ENCODE results near the gene RGS4.

The RGS4 gene

DNA sequence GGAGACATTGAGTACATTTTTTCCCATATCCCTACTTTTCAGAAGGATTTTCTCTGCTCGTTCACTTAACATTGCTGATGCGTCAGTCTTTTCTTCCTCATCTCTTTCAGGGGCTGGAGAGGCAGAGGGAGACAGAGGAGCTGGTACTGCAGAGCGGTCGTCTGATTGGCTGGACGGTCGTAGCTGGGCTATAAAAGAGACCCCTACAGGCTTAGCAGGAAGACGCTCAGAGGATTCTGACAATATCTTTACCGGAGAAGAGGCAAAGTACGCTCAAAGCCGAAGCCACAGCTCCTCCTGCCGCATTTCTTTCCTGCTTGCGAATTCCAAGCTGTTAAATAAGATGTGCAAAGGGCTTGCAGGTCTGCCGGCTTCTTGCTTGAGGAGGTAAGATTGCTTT lies at the start of gene RGS4:
TSS of gene RGS4 (plus strand) at position 220 of the 400 bp plus-strand sequence. CDS start at position 344, 124 bp downstream.
- DNase-seq (ENCODE audit: low read depth in 2 of 3, low spot score in 1 of 3) = no peak

DNA sequence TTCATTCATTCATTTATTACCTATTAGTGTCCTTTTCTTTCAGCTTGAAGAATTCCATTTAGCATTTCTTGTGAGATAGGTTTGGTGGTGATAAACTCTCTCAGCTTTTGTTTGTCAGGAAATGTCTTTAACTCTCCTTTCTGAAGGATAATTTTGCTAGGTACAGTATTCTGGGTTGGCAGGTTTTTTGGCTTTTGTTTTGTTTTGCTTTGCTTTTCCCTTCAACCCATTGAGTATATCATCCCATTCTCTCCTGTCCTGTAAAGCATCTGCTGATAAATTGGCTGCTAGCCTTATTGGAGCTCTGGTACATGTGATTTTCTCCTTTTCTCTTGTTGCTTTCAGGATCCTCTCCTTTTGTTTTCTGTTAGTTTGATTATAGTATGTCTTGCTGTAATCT lies 47.0 kb upstream of the RGS4 start:
- DNase-seq (ENCODE audit: low read depth in 2 of 3, low spot score in 1 of 3) = no peak

DNA sequence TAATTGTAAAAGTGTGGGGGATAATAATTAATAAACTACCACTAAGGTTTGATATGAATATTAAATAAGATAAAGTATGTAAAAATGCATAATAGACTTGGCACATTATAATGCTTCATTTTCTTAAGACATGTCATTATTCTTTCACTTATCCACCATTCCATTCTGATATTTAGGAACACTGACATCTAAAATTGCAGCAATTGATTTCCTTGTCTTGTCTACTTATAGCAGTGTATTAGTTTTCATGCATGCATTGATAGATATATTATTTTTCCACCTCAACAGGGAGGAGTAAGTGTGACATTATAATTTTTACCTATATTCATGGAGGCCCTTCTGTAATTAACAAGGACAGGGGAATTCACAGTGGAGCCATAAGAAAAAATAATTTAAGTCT lies 41.6 kb upstream of the RGS4 start:
- DNase-seq (ENCODE audit: low read depth in 2 of 3, low spot score in 1 of 3) = no peak

DNA sequence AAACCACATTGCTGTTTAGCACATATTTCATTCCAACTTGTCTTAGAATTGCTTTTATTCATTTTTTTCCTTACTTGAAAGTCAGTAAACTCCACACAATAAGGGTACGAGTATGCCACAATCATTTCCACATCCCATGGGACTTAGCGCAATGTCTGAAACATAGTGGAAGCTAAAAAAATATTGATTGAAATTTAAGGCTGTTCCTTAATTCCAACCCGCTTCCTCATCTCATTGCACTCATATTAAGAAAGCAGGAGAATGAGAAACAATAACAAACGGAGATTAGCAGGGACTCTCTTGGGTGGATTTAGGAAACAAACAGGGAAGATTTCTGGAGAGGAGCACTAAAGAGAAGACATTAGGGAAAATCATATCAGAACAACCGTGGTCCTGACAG lies 39.3 kb upstream of the RGS4 start:
- no peak for DNase-seq (ENCODE audit: low read depth in 2 of 3, low spot score in 1 of 3)

DNA sequence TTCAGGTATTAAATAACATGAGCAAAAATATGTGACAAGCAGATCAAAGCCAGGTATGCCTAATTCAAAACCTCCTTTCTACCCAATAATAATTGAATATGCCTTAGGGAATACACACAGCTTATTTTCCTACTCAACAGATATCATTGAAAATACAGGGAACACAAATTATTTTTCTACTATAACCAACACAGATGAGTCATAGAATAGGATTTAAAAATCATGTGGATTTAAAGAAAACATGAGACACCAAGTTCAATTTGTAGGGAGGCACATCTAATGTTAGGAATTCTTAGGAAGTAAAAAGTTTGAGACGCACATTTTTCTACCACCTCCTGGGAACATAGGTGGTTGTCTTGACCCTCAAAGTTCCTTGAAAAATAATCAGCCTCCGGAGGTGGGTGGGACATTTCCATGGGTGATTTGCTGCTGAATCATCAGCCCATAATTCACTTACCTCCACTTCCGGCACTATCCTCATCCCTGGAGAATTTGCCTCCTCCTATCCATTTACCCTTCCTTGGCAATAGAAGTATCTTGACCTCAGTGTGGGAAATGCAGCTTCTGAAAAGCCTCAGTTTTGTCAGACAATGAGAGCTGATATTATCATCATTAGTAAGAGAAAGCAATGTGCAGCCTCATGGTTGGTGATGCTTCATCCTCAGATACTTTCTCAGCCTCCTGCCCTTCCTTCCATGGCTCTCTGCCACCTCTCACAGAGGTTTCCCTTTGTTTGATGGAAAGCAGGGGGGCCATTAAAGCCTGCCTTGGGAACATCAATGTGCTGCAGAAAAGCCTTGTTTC lies 33.5 kb upstream of the RGS4 start:
- DNase-seq (ENCODE audit: low read depth in 2 of 3, low spot score in 1 of 3) = no peak

DNA sequence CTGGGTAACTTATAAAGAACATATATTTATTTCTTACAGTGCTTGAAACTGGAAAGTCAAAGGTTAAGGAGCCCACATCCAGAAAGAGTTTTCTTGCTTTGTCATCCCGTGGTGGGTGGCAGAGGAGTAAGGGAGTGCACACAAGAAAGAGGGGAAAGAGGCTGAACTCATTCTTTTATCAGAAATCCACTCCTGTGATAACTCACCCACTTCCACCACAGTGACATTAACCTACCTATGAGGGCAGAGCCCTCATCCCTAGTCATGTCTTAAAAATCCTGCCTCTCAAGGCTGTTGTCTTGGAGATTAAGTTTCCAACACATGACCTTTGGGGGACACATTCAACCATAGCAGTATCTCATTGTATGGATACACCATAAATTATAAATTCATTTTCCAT lies 32.5 kb upstream of the RGS4 start:
- DNase-seq (ENCODE audit: low read depth in 2 of 3, low spot score in 1 of 3) = no peak

DNA sequence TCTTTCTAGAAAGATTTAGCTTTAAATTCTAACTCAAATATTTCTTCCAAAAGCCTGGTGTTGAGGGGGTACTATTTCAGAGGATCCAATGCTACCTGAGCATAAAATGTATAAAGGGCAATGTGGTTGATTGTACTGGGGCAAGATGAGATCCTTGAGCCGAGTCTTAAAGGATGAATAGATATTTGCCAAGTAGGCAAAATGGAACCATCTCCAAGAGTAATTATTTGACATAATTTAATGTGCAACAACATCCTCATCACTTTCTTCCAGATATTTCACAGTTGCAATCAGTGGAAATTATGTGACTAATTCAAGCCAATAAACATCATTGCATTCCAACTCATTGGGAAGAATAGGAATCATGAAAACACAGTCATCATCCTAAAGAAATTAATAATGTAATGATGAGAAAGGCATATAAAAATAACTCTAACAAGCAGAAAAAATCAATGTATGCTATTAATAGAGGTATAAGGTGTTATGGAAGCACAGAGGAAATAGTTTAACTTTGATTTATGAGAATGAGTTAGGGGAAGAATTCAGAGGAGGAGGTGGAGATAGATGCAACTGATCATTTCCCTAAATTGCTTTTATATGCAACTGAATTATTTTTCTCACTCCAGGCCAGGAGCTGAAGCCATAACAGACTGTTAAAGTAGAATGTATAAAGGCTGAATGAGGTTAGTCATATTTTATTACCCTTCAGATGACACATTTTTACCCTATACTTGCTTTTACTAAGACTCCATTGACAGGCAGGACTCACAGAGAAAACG lies 30.0 kb upstream of the RGS4 start:
- no peak for DNase-seq (ENCODE audit: low read depth in 2 of 3, low spot score in 1 of 3)

DNA sequence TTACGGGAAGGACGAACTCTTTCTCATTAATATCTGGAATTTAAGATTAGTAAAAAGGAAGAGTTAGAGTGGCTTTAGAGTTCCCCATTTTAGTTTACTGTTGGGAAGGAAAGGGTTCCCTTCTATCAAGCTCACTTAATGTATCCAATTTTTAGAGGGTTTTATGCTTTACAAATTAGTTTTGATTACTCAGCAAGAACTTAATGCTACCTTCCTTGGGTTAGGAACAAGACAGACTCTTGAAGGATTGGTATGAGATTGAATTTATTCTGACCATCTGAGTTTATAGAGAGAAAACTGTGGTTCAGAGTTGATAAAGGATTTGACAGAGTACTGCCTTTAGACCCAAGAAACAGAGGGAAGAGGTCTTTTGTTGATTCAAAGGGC lies 29.5 kb upstream of the RGS4 start:
- DNase-seq (ENCODE audit: low read depth in 2 of 3, low spot score in 1 of 3) = no peak

DNA sequence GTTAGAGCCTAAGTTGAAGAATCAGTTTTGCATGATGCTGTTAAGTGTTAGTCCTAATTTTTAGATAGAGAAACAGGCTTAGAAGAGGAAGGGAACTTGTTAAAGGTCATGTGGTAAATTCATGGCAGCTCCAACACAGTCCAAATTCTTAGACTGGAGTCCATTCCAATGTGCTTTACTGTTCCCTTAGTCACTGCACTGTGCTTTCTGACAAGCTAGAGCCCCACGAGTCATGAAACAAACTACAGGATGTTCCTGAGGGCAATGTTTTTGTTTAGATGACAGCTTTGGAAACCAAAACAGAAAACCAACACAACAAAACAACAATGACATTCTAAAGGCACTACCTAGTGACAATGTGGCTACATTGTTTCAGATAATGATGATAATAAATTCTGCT lies 23.1 kb upstream of the RGS4 start:
- DNase-seq (ENCODE audit: low read depth in 2 of 3, low spot score in 1 of 3) = no peak

DNA sequence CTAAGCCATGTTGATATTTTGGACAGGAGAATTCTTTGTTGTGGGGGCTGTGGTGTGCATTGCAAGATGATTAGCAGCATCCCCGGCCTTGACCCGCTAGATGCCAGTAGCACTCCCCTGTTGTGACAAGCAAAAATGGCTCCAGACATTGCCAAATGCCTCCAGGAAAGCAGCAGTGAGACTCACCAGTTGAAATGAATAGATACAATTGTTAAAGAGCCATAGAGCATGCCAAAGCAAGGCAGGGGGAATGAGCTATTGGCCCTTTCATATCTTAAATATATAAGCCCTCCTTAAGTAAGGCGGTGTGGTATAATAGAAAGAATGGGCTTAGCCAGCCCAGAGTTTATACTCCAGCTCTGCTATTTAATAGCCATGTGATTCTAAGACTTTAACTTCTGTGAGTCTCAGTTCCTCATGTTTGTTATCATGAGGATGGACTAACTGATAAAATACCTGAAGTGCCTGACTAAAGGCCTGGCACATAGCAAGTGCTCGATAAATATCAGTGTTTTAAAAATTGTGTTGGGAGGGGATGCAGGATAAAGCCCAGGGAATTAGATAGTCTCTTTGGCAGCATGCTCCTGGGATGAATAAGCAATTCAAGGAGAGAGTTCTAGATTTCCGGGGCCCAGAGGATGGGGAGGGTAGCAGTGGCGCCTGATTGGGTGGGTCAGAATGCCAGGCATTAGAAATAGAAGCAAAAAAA lies 21.1 kb upstream of the RGS4 start:
- DNase-seq (ENCODE audit: low read depth in 2 of 3, low spot score in 1 of 3) = no peak

DNA sequence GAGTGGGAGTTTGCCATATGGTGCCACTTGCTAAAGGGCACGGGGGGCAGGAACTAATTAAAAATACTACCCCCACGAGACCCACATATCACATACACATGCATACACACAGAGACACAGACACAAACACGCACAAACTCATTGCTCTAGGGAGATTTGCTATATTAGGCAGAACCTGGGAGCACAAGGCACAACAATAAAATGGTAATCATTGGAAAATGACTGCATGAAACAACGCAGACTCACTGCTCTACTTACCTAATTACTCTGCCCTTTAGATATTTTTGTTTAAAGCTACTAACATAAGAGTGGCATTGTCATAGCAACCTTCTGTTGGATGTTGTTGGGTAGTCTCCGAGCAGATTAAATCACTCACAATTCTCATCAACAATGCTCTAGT lies 20.3 kb upstream of the RGS4 start:
- no peak for DNase-seq (ENCODE audit: low read depth in 2 of 3, low spot score in 1 of 3)

DNA sequence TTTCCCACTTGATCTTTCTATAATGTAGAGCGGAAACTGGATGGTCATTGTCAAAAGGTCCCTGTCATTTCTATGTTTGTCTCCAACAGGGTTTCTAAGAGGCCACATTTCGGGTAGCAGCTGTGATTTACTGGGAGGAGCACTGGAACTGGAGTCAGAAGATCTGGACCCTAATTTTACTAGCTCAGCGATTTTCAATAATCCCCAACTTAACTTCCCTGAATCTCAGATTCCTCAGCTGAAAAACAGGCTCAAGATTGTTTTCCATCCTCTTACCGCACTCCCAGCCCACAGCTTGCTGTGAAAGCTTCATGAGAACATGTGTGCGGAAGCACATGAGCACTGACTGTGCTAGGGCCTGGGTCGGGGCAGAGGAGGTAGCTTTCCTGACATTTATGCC lies 19.9 kb upstream of the RGS4 start:
- DNase-seq (ENCODE audit: low read depth in 2 of 3, low spot score in 1 of 3) = no peak

DNA sequence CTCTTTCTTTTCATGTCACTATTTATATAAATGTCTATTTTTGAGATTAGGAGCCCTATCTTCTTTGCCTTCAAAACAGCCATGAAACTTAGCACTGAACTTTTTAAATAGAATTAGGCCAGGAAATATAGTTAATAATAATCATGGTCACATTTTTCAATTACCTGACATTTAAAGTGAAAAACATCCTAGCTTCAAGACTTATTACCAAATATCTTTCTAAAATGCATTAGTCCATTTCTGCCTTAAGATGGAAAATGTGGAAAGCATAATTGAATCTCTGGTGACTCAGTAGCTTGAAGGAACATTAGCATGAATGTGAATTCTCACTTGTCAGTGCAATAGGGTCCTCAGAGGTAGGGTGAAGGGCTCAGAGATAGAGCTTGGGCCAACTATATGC lies 18.7 kb upstream of the RGS4 start:
- DNase-seq (ENCODE audit: low read depth in 2 of 3, low spot score in 1 of 3) = no peak

DNA sequence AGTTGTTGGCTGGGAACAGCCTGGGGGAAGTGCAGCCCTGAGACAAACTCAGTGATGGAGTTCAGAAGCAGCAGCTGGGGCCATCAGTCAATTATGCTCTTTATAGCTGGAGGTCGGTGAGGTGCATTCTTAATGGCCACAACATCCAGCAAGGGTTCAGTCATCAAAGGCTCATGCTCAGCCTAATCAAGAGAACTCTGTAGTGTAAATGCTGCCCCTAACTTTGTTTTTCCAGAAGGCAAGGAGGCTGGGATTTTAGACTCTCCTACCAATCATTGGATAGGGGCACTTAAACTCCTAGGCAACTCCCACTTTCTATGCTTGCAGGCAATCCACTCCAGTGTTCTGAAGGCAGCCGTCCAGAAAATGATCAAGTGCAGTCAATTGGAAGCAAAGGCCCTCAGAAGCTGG lies 15.0 kb upstream of the RGS4 start:
- no peak for DNase-seq (ENCODE audit: low read depth in 2 of 3, low spot score in 1 of 3)

DNA sequence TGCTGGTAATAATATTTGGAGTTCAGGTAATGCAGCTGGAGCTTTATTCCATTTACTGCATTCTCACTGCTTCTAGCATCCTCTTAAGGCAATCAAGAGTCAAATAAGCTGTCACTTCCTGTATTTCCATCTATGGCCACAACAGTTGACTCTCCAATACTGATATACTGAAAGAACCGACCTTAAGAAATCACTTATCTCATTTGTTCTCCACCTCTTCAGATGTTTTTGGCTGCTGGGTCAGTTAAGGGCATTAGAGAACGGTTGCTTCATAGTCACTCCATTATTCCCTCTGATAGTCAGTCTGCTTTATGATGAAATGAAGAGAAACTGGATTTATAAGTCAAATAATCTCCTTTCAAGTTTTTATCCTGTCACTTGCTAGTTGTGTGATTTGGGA lies 14.2 kb upstream of the RGS4 start:
- no peak for DNase-seq (ENCODE audit: low read depth in 2 of 3, low spot score in 1 of 3)

DNA sequence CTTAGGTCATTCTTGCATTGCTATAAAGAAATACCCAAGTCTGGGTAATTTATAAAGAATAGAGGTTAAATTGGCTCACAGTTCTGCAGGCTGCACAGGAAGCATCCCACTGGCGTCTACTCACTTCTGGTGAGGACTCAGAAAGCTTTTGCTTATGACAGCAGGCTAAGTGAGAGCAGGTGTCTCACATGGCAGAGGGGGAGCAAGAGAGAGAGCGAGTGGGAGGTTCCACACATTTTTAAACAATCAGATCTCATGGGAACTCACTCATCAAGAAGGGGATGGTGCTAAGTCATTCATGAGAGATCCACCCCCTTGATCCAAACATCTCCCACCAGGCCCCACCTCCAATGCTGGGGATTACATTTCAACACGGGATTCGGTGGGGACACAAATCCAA lies 13.6 kb upstream of the RGS4 start:
- no peak for DNase-seq (ENCODE audit: low read depth in 2 of 3, low spot score in 1 of 3)

DNA sequence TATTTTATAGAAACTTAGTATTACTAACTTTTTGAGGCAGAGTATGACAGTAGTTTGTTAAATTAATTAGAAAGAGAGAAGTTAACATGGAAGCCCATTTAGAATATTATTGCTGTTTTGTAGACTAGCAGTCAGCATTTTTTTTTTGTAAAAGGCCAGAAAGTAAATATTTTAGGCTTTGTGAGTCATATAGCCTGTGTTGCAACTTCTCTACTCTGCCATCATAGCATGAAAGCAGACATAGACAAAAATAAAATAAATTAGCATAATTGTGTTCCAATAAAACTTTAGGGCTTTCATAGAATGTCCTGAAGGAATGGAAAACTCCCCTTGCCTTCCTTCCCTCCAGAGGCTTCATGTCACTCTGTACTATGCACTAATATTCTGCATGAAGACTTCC lies 12.3 kb upstream of the RGS4 start:
- no peak for DNase-seq (ENCODE audit: low read depth in 2 of 3, low spot score in 1 of 3)

DNA sequence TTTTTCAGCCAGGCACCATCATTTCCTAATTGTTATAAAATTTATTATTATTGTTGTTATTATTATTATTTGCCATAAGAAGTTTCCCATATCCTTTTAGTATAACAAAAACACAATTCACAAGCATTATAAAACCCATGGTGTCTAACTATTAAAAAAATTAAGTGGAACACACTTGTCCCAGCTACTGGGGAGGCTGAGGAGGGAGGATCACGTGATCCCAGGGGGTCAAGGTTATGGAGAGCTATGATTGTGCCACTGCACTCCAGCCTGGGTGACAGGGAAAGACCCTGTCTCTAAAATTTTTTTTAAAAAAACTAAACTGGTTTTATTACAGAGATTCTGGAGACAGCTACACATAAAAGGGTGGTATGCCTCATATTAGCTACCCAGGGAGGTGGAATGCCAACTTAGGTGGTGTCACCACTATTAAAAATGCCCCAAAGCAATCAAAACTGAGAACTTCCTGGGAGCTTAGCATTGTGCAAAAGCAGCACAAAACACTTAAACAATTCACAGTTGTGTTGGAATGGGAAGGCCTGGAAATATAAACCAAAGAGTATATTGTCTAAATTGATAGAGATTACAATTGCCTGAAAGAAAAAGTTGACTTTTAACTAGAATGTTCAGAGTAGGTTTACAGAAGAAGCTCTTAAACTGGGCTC lies 8.7 kb upstream of the RGS4 start:
- no peak for DNase-seq (ENCODE audit: low read depth in 2 of 3, low spot score in 1 of 3)

DNA sequence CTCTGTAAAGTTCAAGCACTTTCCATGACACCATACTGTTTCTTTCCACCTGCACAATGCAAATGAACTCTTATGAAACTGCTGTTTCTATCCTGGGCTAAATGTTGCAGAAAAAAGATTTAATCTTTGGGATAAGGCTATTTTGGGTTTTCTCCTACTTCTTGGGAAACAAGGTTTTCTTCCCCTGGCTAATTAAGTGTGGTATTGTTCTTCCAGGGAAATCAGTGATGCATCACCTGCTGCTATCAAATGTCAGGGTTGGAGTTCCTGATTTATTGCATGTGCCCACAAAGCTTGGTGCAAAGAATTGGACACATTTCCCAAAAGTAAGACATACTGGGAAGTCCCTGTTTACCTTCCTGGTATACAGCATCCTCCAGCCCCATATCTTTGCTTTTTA lies 6.0 kb upstream of the RGS4 start:
- no peak for DNase-seq (ENCODE audit: low read depth in 2 of 3, low spot score in 1 of 3)

DNA sequence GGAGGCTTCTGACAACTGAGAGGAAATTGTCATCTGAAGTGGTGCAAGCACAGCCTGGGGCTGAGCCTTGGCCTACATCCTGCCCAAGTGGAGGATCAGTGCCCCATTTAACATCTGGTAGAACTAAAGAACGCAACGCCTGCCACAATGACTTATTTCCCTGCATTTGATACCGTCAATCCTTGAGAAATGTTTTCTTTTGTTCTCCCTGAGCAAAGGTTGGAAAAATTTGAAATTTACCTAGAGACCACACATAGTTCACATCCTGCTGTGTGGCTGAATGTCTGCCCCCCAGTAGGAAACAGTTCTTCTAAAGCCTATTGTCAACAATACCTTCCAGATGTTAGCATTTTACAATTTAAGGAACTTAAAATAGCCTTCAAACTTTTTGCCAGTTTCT lies 5.6 kb upstream of the RGS4 start:
- no peak for DNase-seq (ENCODE audit: low read depth in 2 of 3, low spot score in 1 of 3)

DNA sequence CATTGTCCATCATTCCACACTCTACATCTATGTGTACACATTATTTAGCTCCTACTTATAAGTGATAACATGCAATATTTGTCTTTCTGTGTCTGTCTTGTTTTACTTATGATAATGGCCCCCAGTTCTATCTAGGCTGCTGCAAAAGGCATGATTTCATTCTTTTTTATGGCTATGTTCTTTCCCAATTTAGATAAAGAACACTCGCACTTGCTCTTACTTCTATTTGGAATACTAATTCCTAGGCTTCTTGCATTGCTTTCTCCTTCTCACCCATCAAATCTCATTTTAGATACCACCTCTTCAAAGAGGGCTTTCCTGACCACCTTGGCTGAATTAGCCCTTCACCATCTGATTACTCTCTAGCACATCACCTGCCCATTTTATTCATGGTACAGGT lies 3.0 kb upstream of the RGS4 start:
- DNase-seq (ENCODE audit: low read depth in 2 of 3, low spot score in 1 of 3) = no peak

DNA sequence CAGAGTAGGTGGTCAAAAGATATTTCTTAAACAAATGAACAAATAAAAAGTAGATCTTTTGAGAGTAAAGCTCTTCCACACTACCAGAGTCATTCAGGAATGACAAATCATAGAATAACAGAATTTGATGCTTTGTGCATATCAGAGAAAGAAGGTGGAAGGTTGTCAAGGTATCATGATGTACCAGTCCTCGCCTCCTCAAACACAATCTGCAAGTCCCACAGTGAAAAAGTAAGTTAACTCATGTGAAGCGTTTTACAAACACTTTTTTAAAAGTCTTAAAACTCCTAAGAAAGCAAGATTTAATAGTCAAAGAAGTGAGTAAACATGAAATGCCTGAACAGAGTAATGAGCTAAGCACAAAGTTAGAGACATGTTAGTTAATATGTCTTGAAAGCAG lies 2.5 kb upstream of the RGS4 start:
- no peak for DNase-seq (ENCODE audit: low read depth in 2 of 3, low spot score in 1 of 3)
